HFFc6 (cell line): ENCODE data around the gene OR2T8. TPM values are rescaled to one million over a fixed set of nuclear protein-coding genes. Genes with fewer than 3 reads are reported as not detected.
"Not testable (repeated sequence)": the region's sequence is repeated elsewhere in the genome, so short reads cannot be mapped to it uniquely, and the experiment has no call there.

Experiments
- DNase-seq: peaks from one replicate; pipeline ENCODE4 v3.0.0-alpha.2; 2018
- H3K27ac Mint-ChIP-seq: 2 replicates; pipeline ENCODE4 v1.8.0; 2020; ENCODE audit warnings: mild to moderate bottlenecking, mixed read lengths
- H3K27me3 Mint-ChIP-seq: 2 replicates; pipeline ENCODE4 v1.8.0; 2021; ENCODE audit warnings: mild to moderate bottlenecking, moderate library complexity, mixed read lengths; ENCODE audit not compliant: insufficient read depth
- H3K36me3 Mint-ChIP-seq: 2 replicates; pipeline ENCODE4 v1.8.0; 2021; ENCODE audit warnings: low read depth, mixed read lengths
- H3K4me1 Mint-ChIP-seq: 2 replicates; pipeline ENCODE4 v1.8.0; 2020; ENCODE audit warnings: low read depth, mixed read lengths
- H3K4me3 Mint-ChIP-seq: 2 replicates; pipeline ENCODE4 v1.8.0; 2020; ENCODE audit warnings: mild to moderate bottlenecking, moderate library complexity, mixed read lengths
- H3K9me3 Mint-ChIP-seq: 2 replicates; pipeline ENCODE4 v1.8.0; 2020; ENCODE audit warnings: mild to moderate bottlenecking, mixed read lengths
- total RNA-seq, 6 experiments: library from RNA; stranded (reverse); fragmentation: NEBNext Ultra II Directional; extraction: Animal tissue kit (Norgen Biotek cat#: 25700); gene quantifications; 2 replicates in 1 of 6; 3 replicates in 5 of 6; pipeline ENCODE4 v1.2.3, GENCODE V29; 2021
- TF ChIP-seq, protein P1 (sequence below): fragments of 200-600 bp; sonication (generic); IDR thresholded peaks from 2 replicates; pipeline ENCODE4 v1.5.0; 2021; ENCODE audit warnings: antibody characterized with exemption, mild to moderate bottlenecking

Gene OR2T8
- total RNA-seq, 6 experiments from 2014 or later, result not detected

DNA sequence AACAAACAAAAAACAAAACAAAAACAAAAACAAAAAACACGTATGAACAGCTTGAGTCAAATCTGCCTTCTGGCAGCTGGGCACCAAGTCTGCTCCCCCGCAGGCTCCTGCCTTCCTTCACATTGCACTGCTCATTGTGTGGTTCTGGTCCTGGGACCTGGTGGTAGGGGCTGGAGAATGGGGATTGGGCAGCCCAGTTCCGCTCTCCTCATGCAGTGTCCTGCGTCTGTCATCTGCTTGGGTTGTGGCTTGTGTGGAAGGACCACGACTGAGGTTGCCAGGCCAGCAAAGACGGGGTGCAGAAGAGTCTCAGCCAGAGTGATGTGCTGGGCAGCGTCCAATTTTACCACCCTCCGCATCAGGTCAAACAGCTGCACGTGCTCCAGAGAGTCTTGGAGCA is 15.7 kb downstream of the OR2T8 start:
- Mint-ChIP-seq H3K27ac (no peak overlapping the region), H3K4me1 (no peaks in the 10 kb centered on the region; the same call in 1 of the 2 replicates), H3K36me3 (peaks cover 9% of the 10 kb centered on the region), H3K4me3 (no peak overlapping the region), H3K9me3 (peaks cover 11% of the 10 kb centered on the region), H3K27me3 (no peaks in the 10 kb centered on the region)
- no peak for DNase-seq
- TF ChIP-seq, protein P1, sequence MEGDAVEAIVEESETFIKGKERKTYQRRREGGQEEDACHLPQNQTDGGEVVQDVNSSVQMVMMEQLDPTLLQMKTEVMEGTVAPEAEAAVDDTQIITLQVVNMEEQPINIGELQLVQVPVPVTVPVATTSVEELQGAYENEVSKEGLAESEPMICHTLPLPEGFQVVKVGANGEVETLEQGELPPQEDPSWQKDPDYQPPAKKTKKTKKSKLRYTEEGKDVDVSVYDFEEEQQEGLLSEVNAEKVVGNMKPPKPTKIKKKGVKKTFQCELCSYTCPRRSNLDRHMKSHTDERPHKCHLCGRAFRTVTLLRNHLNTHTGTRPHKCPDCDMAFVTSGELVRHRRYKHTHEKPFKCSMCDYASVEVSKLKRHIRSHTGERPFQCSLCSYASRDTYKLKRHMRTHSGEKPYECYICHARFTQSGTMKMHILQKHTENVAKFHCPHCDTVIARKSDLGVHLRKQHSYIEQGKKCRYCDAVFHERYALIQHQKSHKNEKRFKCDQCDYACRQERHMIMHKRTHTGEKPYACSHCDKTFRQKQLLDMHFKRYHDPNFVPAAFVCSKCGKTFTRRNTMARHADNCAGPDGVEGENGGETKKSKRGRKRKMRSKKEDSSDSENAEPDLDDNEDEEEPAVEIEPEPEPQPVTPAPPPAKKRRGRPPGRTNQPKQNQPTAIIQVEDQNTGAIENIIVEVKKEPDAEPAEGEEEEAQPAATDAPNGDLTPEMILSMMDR, result no peak

DNA sequence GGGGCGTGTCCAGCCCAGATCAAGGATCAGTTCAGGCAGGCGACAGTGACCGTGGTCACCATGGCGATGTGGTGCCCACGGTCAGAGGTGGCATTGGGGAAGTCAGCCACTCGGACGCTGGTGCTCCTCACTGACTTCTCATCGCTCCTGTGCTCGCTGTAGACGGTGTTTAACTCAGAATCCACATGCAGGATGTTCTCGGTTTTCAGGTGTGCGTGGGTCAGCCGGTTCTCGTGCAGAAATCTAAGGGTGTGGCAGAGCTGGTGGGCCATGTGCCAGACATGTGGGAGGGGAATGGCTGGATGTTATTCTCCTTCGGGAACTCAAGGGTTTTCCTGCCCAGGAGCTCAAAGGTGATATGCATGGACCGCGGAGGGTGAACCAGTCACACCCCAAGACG is 16.4 kb downstream of the OR2T8 start:
- Mint-ChIP-seq H3K9me3 (peaks cover 13% of the 10 kb centered on the region), H3K27ac (no peak overlapping the region), H3K36me3 (peaks cover 9% of the 10 kb centered on the region), H3K4me3 (no peak overlapping the region), H3K4me1 (no peaks in the 10 kb centered on the region; the same call in 1 of the 2 replicates), H3K27me3 (no peaks in the 10 kb centered on the region)
- TF ChIP-seq, protein P1, result no peak
- DNase-seq, result no peak

DNA sequence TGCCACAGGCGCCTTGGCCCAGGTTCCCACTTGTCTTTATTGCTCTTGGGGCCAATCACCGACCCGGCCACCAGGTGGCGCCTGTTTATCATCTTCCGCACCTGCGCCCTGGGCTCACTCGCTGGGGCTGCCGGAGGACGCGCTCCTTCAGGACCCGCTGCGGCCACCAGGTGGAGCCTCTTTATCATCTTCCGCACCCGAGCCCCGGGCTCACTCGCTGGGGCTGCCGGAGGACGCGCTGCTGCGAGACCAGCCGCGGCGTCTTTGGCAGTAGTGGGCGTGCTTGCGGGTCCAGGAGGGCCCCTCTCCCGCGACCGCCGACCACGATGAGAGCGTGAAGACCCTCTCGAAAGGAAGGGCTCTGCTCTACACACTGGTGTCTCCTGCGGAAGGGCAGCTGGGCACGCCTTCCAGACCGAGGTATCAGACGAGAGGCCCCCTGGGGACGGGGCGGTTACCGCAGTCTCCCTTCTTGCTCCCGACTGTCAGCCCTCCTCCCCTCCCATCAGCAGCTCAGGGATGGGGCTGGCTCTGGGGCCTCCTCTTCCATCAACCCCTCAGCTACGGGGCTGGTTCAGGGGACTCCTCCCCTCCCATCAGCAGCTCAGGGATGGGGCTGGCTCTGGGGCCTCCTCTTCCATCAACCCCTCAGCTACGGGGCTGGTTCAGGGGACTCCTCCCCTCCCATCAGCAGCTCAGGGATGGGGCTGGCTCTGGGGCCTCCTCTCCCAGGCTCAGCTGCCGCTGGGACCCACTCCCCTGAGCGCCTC is 17.1 kb downstream of the OR2T8 start:
- DNase-seq, H3K4me3 Mint-ChIP-seq, H3K36me3 Mint-ChIP-seq, H3K27ac Mint-ChIP-seq, H3K27me3 Mint-ChIP-seq, H3K4me1 Mint-ChIP-seq: not testable (repeated sequence)
- H3K9me3 Mint-ChIP-seq, result peaks cover 14% of the 10 kb centered on the region
- TF ChIP-seq, protein P1, result peak; percentile 67

DNA sequence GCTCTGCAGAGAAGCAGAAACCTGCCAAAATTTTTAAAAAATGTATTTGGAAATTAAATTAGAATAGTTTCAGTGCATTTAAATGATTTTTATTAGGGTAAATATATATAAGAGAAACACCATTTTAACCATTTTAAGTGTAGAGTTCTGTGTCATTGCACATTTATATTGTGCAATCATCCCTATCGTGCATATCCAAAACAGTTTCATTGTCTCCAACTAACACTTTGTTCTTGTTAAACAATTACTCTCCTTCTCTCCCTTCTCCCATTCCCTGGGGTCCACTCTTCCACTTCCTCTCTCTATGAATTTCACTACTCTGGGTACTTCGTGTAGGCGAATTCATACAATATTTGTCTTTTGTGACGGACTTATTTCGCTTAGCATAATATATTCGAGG is 22.6 kb downstream of the OR2T8 start:
- H3K4me3 Mint-ChIP-seq, result no peak overlapping the region
- H3K27ac Mint-ChIP-seq, result no peak overlapping the region
- peaks cover 22% of the 10 kb centered on the region for H3K9me3 Mint-ChIP-seq
- H3K36me3 Mint-ChIP-seq, result no peaks in the 10 kb centered on the region
- H3K4me1 Mint-ChIP-seq, result no peaks in the 10 kb centered on the region
- H3K27me3 Mint-ChIP-seq, result no peaks in the 10 kb centered on the region
- no peak for DNase-seq
- TF ChIP-seq, protein P1, result no peak

DNA sequence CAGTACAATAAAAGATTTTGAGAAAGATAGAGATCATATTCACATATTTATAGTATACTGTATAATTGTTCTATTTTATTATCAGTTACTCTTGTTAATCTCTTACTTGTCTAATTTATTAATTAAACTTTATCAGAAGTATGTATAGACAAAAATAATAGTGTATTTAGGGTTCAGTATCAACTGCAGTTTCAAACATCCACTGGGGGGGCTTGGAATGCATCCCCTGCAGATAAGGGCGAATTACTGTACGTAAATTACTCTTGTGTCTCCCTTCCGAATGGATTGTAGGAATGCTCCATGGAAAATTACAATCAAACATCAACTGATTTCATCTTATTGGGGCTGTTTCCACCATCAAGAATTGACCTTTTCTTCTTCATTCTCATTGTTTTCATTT is 28.5 kb downstream of the OR2T8 start, which contains the start of gene OR2L8:
TSS of gene OR2L8 (plus strand) at position 301 of the 400 bp plus-strand sequence. CDS start at position 301, 0 bp downstream.
- H3K27me3 Mint-ChIP-seq, result no peaks in the 10 kb centered on the region; the same call in 1 of the 2 replicates
- H3K9me3 Mint-ChIP-seq, result peaks cover 42% of the 10 kb centered on the region
- H3K27ac Mint-ChIP-seq, result no peak within 1 kb of the TSS
- H3K4me3 Mint-ChIP-seq, result no peak within 1 kb of the TSS
- TF ChIP-seq, protein P1, result no peak
- H3K4me1 Mint-ChIP-seq, result no peaks in the 10 kb centered on the region
- DNase-seq, result no peak
- H3K36me3 Mint-ChIP-seq, result no peaks in the 10 kb centered on the region
